ENCODE measurements around the gene SALL4. TPM values are rescaled to one million over a fixed set of nuclear protein-coding genes. Genes with fewer than 3 reads are reported as not detected.

The SALL4 gene
- total and polyA plus RNA-seq, 5 experiments from 2014 or later = 0.03 TPM; not detected in 4

DNA sequence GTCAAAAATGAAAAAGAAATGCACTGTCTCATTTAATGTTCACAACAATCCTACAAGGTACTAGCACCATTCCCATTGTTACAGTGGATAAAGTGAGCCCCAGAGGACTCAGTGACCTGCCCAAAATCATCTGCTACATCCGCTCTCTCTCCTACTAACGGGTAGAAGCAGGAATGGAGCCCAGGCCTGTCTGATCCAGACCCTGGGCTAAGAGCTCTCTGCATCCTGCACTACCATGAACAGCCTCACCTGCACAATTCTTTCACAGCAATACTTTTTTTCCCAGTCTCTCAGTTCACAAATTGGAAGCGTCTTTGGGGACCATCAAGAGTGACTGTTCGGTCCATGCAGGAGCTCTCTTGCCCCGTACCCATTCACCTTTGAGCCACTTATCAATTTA, 65.4 kb downstream of the SALL4 start:
- POLR2A ChIA-PET = no interaction called here
- H3K36me3 Mint-ChIP-seq = no peaks in the 10 kb centered on the region
- no peak overlapping the region for H3K4me3 Mint-ChIP-seq
- peaks cover 0 to 5% (median 0%) of the 10 kb centered on the region in 5 donors for H3K27me3 Mint-ChIP-seq
- no peaks in the 10 kb centered on the region for H3K9me3 Mint-ChIP-seq
- no peak for DNase-seq
- no peak for ATAC-seq
- no peak overlapping the region for H3K27ac Mint-ChIP-seq
- no peaks in the 10 kb centered on the region for H3K4me1 Mint-ChIP-seq

DNA sequence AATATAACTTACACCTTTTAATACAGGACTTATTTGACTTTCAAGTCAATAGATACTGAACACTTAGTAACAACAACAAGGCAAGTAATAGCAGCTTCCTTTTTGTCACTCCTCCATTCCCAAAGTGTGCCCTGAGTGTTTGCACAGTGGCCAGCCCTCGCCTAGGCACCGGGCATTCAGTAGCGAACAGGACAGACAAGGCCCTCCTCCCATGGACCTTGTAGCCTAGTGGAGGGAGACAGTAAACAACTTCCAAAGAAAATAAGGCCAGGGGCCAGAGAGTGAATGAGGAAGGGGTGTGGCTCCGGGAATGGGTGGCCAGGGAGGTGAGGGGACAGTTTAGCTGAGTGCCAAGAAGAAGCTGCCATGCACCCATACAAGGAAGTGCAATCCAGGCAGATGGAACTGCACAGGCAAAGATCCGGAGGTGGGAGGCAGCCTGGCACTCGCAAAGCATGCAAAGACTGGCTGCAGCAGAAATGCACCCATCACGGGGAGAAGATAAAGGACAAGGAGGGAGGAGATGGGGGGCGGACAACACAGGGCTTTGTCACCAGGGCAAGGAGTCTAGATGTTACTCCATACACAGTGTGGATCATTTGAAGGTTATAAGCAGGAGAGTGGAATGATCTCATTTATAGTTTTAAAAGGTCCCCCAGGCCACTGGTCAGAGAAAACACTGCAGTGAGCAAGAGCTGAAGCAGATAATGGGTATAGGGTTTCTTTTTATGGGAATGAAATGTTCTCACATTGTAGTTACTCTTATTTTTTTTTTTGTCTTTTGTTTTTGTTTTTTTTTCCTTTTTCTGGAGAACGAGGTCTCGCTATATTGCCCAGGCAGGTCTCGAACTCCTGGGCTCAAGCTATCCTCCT, 66.4 kb downstream of the SALL4 start:
- H3K36me3 Mint-ChIP-seq = no peaks in the 10 kb centered on the region
- H3K27me3 Mint-ChIP-seq = peaks cover 0 to 5% (median 0%) of the 10 kb centered on the region in 5 donors
- DNase-seq (no peak), ATAC-seq (no peak)
- no peak overlapping the region for H3K27ac Mint-ChIP-seq
- H3K9me3 Mint-ChIP-seq = no peaks in the 10 kb centered on the region
- H3K4me3 Mint-ChIP-seq = no peak overlapping the region
- H3K4me1 Mint-ChIP-seq = no peaks in the 10 kb centered on the region
- POLR2A ChIA-PET = no interaction called here

DNA sequence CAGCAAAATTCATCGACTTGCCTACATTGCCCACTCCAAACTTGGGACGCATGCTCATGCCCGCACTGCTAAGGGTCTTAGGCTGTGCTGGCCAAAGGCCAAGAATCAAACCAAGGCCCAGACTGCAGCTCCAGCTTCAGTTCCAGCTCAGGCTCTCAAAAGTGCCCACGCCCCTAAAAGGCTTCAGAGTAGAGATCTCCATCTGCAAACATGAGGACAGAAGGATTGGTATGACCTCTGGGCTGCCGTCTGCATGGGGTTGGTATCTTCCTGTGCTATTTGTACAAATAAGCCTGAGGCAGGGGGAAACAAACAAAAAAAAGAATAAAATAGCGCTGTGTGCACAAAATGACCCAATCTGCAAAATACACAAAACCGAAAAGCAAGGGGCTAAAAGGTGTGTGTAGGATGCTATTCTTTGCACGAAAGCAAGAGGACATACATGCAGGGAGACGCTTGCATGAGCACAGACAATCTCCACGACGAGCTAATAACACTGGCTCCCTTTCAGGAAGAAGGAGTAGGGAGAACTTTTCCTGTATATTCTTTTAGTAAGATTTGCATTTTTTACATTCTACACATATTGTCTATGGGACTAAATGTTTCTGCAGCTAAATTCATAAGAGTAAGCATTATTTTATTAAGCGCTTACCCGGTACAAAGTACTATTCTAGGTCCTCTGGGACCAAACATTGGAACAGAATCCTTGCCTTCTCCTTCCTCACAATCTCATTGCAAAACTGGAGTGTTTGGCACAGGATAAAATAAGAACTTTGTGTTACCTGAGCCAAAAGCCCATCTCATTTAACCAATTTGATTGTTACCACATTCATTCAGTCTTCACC, 67.2 kb downstream of the SALL4 start:
- no peak for ATAC-seq

DNA sequence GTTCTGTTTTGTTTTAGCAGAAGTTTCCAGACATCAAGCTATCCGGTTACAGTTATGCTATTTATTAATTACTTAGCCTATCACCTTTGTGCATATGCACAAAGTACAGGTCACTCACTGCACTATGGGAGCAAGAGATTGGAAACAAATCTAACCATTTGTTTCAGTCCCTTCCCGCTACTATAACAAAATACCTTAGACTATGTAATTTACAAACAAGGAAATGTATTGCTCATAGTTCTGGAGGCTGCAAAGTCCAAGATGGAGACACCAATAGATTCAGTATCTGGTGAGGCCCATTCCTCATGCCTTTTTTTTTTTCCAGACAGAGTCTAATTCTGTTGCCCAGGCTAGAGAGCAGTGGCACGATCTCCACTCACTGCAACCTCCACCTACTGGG, 69.3 kb downstream of the SALL4 start:
- H3K36me3 Mint-ChIP-seq = no peaks in the 10 kb centered on the region
- POLR2A ChIA-PET = no interaction called here
- no peaks in the 10 kb centered on the region for H3K4me1 Mint-ChIP-seq
- H3K4me3 Mint-ChIP-seq = no peak overlapping the region
- no peaks in the 10 kb centered on the region for H3K9me3 Mint-ChIP-seq
- ATAC-seq (no peak), DNase-seq (no peak)
- H3K27me3 Mint-ChIP-seq = peaks cover 0 to 5% (median 0%) of the 10 kb centered on the region in 5 donors
- no peak overlapping the region for H3K27ac Mint-ChIP-seq

More for the DNA sequence above, 67.2 kb downstream of the SALL4 start:
- Mint-ChIP-seq H3K4me1 (no peaks in the 10 kb centered on the region), H3K27me3 (peaks cover 0 to 5% (median 0%) of the 10 kb centered on the region in 5 donors), H3K36me3 (no peaks in the 10 kb centered on the region), H3K27ac (no peak overlapping the region), H3K9me3 (no peaks in the 10 kb centered on the region), H3K4me3 (no peak overlapping the region)
- no peak for DNase-seq
- POLR2A ChIA-PET = no interaction called here

Other genes starting within 250 kb of the SALL4 start
- under 1 TPM; 0.08 to 0.19 TPM for gene ATP9A, start 34.1 kb downstream of the SALL4 start, total RNA-seq
- not detected for gene ATP9A, start 34.1 kb downstream of the SALL4 start, polyA plus RNA-seq